Right lobe of liver (tissue), 4 donors: ENCODE data around the gene MAN2B2.

Experiments
- POLR2A ChIP-seq: fragments of 450-650 bp; IDR thresholded peaks from one replicate; pipeline ENCODE4 v1.6.1; 2017; ENCODE audit warnings: antibody characterized with exemption, mild to moderate bottlenecking
- TF ChIP-seq, protein P1 (sequence below), 4 donors: fragments of 200-600 bp in 3 of 4; fragments of 450-650 bp in 1 of 4; IDR thresholded peaks; one replicate each; pipeline versions ENCODE4 v1.5.1 to v1.8.0; 2016 to 2022; ENCODE audit warnings: antibody characterized with exemption in 4 of 4, mild to moderate bottlenecking in 2 of 4
- donor health status: DM: no; HTN: no; CAD: no.
- donor health status: DM: no; HTN: no; CAD: no.
- donor health status: DM: no; HTN: yes; CAD: no.

DNA sequence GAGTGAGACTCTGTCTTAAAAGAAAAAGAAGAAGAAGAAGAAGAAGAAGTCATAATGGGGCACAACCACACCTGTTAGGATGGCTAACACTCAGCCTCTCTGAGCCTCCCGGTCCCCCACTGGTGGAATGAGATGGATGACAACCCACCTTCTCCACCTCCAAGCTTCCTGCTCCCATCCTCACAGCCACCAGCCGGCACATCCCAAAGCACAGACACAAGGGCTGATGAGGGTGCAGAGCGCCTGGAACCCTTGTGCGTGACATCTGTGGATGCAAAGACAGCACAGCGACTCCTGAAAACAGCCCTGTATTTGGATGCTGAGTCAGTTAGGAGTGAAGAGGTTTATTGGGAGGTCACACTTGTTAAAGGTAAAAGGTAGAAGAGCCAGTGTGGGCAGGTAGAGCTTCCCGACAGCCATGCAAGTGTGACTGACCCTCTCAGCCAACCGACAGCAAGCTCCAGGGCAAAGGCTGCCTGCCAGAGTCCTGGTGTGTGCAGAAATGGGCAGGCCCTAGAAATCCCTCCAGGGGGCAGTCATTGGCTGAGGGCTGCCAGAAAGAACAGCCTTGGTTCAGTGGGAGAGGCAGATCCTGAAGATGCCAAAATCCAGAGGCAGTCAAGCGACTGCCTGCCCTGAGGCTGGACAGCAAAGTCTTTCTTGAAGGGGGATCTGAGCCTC, 26.6 kb upstream of the MAN2B2 start:
- TF ChIP-seq, protein P1, sequence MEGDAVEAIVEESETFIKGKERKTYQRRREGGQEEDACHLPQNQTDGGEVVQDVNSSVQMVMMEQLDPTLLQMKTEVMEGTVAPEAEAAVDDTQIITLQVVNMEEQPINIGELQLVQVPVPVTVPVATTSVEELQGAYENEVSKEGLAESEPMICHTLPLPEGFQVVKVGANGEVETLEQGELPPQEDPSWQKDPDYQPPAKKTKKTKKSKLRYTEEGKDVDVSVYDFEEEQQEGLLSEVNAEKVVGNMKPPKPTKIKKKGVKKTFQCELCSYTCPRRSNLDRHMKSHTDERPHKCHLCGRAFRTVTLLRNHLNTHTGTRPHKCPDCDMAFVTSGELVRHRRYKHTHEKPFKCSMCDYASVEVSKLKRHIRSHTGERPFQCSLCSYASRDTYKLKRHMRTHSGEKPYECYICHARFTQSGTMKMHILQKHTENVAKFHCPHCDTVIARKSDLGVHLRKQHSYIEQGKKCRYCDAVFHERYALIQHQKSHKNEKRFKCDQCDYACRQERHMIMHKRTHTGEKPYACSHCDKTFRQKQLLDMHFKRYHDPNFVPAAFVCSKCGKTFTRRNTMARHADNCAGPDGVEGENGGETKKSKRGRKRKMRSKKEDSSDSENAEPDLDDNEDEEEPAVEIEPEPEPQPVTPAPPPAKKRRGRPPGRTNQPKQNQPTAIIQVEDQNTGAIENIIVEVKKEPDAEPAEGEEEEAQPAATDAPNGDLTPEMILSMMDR (IDR thresholded peaks at IDR 0.05), result no peak
- no peak for TF ChIP-seq POLR2A
